ENCODE data around the gene PGA4. TPM values are rescaled to one million over a fixed set of nuclear protein-coding genes. Genes with fewer than 3 reads are reported as not detected.
"Not testable (repeated sequence)": the region's sequence is repeated elsewhere in the genome, so short reads cannot be mapped to it uniquely, and the experiment has no call there.

The PGA4 gene
- total RNA-seq, 4 donors from 2014 or later = 2.2 to 10.5 (median 8.6) TPM; not detected in 1

DNA sequence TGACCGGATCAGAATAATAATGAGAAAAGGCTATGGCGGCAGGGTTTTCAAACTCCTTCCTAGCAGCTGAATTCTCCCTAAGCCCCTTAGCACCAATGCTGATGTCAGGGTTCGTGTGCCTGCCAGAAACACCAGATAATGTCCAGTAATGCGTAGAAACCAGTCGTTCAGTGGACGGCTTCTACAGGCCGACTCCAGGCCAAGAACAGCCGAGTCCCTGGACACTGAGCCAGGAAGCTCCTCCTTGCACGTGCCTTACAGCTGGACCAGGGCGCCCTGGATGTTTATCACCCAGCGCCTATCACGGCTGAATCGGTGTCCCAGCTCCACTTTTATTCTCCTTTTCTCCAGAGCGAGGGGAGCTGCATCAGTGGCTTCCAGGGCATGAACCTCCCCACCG lies 9.9 kb upstream of the PGA4 start:
- H3K4me1 ChIP-seq; H3K9me3 ChIP-seq; H3K27ac ChIP-seq; H3K36me3 ChIP-seq; DNase-seq (ENCODE audit: low spot score in 2 of 2); H3K27me3 ChIP-seq; H3K4me3 ChIP-seq: not testable (repeated sequence)
- no CpG with 5 or more reads among the region's 15 CpGs for WGBS, 2 donors

DNA sequence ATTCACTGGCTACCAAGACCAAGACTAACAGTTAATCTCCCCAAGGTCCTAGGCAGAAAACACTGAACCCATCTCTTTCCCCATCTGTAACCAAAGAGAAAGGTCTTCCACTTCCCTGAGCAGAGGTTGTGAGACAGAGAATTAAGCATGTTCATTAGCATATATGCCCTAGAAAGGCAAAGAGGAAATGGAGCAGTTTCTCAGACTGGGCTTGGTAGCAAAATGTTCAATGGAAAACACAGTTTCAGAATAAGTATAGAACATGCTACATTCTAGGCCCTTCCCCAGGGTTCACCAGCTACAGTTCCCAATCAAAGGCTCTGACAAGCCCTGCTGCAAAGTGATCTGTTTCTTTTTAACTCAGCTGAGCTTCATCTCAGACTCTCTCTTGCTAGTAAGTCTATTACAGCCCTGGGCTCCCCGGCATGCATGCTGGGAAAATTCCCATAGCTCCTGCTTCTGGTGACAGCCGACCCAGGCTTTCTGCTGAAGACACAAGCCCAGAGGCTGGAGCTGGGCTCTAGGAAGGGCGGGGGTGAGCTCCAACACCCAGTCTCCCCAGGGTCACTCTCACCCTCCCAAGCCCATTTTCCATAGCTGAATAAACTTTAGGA lies 8.3 kb upstream of the PGA4 start:
- H3K4me3 ChIP-seq; H3K36me3 ChIP-seq; H3K4me1 ChIP-seq; H3K27ac ChIP-seq; H3K27me3 ChIP-seq; H3K9me3 ChIP-seq; DNase-seq (ENCODE audit: low spot score in 2 of 2): not testable (repeated sequence)
- WGBS, 2 donors = no CpG with 5 or more reads among the region's 3 CpGs

DNA sequence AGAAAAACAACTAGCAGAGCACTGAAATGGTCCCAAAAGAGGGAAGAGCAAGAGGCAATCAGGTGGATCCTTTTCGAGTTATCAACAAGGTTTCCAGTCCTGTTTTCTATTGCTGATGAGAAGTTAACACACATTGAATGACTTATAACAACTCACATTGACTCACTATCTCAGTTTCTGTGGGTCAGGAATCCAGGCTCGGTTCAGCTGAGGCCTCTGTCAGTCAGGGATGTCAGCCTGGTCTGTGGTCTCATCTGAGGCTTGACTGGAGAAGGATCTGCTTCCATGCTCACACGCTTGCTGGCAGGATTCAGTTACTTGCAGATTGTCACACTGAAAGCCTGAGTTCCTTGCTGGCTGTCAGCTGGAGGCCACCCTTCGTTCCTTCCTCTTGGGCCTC lies 3.8 kb upstream of the PGA4 start:
- H3K4me3 ChIP-seq; H3K9me3 ChIP-seq; DNase-seq (ENCODE audit: low spot score in 2 of 2); H3K27ac ChIP-seq; H3K4me1 ChIP-seq; H3K27me3 ChIP-seq; H3K36me3 ChIP-seq: not testable (repeated sequence)
- no CpG with 5 or more reads among the region's 4 CpGs for WGBS, 2 donors

DNA sequence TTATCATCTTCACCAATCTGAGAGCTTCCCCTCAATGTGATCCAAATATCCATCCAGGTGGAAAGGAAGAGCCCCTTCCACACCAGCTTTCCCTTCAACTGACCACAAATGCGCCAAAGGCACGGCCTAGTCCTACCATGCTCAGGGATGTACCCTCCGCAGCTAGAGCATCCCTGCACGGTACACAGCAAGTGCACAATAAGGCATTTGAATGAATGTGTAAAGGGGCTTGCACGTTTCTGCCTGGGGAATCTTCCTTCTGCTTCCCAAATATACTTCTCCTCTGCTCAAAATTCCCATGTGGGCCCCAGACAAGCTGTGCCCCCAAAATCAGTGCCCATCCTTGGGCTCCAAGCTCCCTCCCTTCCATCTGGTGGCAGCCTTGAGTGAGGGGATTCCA lies 3.1 kb upstream of the PGA4 start:
- WGBS, 2 donors = 78 to 92% methylated on average over 5 of the region's 5 CpGs
- not testable (repeated sequence) for H3K4me3 ChIP-seq; H3K27ac ChIP-seq; H3K4me1 ChIP-seq; H3K27me3 ChIP-seq; DNase-seq (ENCODE audit: low spot score in 2 of 2); H3K9me3 ChIP-seq; H3K36me3 ChIP-seq

DNA sequence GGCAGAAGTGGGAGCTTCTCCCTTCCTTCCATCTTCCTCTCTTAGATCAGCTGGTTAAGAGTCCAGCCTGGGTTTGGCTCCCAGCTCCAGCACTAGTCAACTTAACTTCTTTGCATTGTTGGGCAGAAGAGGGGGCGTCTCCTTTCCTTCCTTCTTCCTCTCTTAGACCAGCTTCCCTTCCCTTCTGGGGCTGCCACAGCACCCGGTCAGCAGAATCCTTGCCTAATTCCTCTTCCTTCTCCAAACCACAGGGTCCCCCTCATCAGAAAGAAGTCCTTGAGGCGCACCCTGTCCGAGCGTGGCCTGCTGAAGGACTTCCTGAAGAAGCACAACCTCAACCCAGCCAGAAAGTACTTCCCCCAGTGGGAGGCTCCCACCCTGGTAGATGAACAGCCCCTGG lies 545 bp downstream of the PGA4 start:
- H3K4me3 ChIP-seq; H3K4me1 ChIP-seq; H3K27me3 ChIP-seq; DNase-seq (ENCODE audit: low spot score in 2 of 2); H3K9me3 ChIP-seq; H3K36me3 ChIP-seq; H3K27ac ChIP-seq: not testable (repeated sequence)
- no CpG with 5 or more reads among the region's 5 CpGs for WGBS, 2 donors

- not testable (repeated sequence) for H3K4me1 ChIP-seq; H3K4me3 ChIP-seq; H3K27me3 ChIP-seq; H3K36me3 ChIP-seq; DNase-seq (ENCODE audit: low spot score in 2 of 2); H3K27ac ChIP-seq; H3K9me3 ChIP-seq
- no CpG with 5 or more reads among the region's 10 CpGs for WGBS, 2 donors
These were observed 4.5 kb downstream of the PGA4 start for GRCh38 chr11:61226457-61227137.

DNA sequence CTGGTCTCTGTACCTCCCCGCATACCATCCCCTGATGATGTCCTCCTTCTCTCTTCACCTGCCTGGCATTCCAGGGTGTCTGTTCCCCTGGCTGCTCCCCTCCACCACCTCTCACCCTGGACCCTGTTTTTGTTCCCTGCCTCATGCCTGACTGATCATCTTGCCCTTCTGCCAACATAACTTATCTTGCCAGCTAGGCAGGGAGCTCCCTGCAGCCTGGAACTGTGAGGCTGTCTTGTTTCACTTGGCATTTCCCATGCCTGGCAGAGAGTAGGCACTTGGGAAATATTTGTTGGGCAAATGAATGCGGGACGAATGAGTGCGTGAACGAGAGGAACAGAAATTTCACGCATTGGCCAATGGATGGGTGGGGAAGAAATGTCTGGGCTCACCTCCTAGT lies 7.3 kb downstream of the PGA4 start:
- no CpG with 5 or more reads among the region's 6 CpGs for WGBS, 2 donors
- H3K4me1 ChIP-seq = not testable (repeated sequence)

DNA sequence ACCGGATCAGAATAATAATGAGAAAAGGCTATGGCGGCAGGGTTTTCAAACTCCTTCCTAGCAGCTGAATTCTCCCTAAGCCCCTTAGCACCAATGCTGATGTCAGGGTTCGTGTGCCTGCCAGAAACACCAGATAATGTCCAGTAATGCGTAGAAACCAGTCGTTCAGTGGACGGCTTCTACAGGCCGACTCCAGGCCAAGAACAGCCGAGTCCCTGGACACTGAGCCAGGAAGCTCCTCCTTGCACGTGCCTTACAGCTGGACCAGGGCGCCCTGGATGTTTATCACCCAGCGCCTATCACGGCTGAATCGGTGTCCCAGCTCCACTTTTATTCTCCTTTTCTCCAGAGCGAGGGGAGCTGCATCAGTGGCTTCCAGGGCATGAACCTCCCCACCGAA lies 8.9 kb downstream of the PGA4 start:
- not testable (repeated sequence) for DNase-seq (ENCODE audit: low spot score in 2 of 2); H3K36me3 ChIP-seq; H3K4me3 ChIP-seq; H3K9me3 ChIP-seq; H3K27ac ChIP-seq; H3K27me3 ChIP-seq; H3K4me1 ChIP-seq
- no CpG with 5 or more reads among the region's 15 CpGs for WGBS, 2 donors

More for the DNA sequence above, 7.3 kb downstream of the PGA4 start:
- DNase-seq (ENCODE audit: low spot score in 2 of 2); H3K27me3 ChIP-seq; H3K27ac ChIP-seq; H3K4me3 ChIP-seq; H3K36me3 ChIP-seq; H3K9me3 ChIP-seq: not testable (repeated sequence)

GRCh38 chr11:61231585-61231984 lies 9.4 kb downstream of the PGA4 start:
- H3K9me3 ChIP-seq; H3K27ac ChIP-seq; DNase-seq (ENCODE audit: low spot score in 2 of 2); H3K27me3 ChIP-seq; H3K4me1 ChIP-seq; H3K36me3 ChIP-seq; H3K4me3 ChIP-seq: not testable (repeated sequence)
- no CpG with 5 or more reads among the region's 5 CpGs for WGBS, 2 donors

GRCh38 chr11:61232548-61233145 lies 10.5 kb downstream of the PGA4 start:
- not testable (repeated sequence) for H3K36me3 ChIP-seq; H3K9me3 ChIP-seq; H3K4me3 ChIP-seq; H3K27me3 ChIP-seq; H3K4me1 ChIP-seq; DNase-seq (ENCODE audit: low spot score in 2 of 2); H3K27ac ChIP-seq
- no CpG with 5 or more reads among the region's 3 CpGs for WGBS, 2 donors

DNA sequence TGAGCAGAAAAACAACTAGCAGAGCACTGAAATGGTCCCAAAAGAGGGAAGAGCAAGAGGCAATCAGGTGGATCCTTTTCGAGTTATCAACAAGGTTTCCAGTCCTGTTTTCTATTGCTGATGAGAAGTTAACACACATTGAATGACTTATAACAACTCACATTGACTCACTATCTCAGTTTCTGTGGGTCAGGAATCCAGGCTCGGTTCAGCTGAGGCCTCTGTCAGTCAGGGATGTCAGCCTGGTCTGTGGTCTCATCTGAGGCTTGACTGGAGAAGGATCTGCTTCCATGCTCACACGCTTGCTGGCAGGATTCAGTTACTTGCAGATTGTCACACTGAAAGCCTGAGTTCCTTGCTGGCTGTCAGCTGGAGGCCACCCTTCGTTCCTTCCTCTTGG lies 15.0 kb downstream of the PGA4 start:
- no CpG with 5 or more reads among the region's 4 CpGs for WGBS, 2 donors
- not testable (repeated sequence) for H3K4me1 ChIP-seq

GRCh38 chr11:61240288-61240687 lies 18.1 kb downstream of the PGA4 start:
- WGBS, 2 donors = 54 to 60% methylated on average over 8 of the region's 8 CpGs
- not testable (repeated sequence) for H3K36me3 ChIP-seq; H3K27me3 ChIP-seq; H3K27ac ChIP-seq; H3K4me3 ChIP-seq; H3K9me3 ChIP-seq; DNase-seq (ENCODE audit: low spot score in 2 of 2); H3K4me1 ChIP-seq

More for the DNA sequence above, 15.0 kb downstream of the PGA4 start:
- not testable (repeated sequence) for H3K27ac ChIP-seq; DNase-seq (ENCODE audit: low spot score in 2 of 2); H3K9me3 ChIP-seq; H3K4me3 ChIP-seq; H3K36me3 ChIP-seq; H3K27me3 ChIP-seq

DNA sequence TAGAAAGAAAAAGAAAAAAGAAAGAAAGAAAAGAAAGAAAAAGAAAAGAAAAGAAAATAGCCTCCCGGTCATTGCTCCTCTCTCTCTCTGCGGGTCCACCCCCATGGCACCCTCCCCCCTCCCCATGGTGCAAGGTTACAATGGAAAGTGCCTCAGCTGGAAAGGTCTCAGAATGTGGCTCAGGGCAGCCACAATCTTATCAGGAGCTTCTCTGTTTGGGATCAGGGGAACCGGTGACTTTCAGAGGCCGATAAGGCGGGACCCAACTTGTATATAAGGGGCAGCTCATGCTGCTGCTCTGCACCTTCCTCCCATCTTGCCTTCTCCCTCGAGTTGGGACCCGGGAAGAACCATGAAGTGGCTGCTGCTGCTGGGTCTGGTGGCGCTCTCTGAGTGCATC lies 18.7 kb downstream of the PGA4 start, which contains the start of gene PGA5:
Gene PGA5, plus strand, starts transcription at position 301 of the 400 bp plus-strand sequence. Its CDS starts 52 bp downstream, at position 353.
- no CpG with 5 or more reads among the region's 8 CpGs for WGBS, 2 donors
- not testable (repeated sequence) for H3K4me1 ChIP-seq; H3K9me3 ChIP-seq; H3K27ac ChIP-seq; H3K4me3 ChIP-seq; H3K36me3 ChIP-seq; H3K27me3 ChIP-seq; DNase-seq (ENCODE audit: low spot score in 2 of 2)

GRCh38 chr11:61241526-61241925 lies 19.4 kb downstream of the PGA4 start:
- H3K36me3 ChIP-seq; DNase-seq (ENCODE audit: low spot score in 2 of 2); H3K4me1 ChIP-seq; H3K4me3 ChIP-seq; H3K27ac ChIP-seq; H3K9me3 ChIP-seq; H3K27me3 ChIP-seq: not testable (repeated sequence)
- no CpG with 5 or more reads among the region's 5 CpGs for WGBS, 2 donors

Data from tibial nerve (tissue), 4 donors.